HG03196 (cell line): ENCODE results near the gene TOP2A.
A peak's percentile ranks its signal among the peaks of the same experiment; 100 is the strongest.

ENCODE experiments used
- ATAC-seq: cut with Tn5 transposase; IDR thresholded peaks from one replicate; pipeline ENCODE4 v1.9.1; 2021; ENCODE audit not compliant: unreplicated experiment

Gene TOP2A

DNA sequence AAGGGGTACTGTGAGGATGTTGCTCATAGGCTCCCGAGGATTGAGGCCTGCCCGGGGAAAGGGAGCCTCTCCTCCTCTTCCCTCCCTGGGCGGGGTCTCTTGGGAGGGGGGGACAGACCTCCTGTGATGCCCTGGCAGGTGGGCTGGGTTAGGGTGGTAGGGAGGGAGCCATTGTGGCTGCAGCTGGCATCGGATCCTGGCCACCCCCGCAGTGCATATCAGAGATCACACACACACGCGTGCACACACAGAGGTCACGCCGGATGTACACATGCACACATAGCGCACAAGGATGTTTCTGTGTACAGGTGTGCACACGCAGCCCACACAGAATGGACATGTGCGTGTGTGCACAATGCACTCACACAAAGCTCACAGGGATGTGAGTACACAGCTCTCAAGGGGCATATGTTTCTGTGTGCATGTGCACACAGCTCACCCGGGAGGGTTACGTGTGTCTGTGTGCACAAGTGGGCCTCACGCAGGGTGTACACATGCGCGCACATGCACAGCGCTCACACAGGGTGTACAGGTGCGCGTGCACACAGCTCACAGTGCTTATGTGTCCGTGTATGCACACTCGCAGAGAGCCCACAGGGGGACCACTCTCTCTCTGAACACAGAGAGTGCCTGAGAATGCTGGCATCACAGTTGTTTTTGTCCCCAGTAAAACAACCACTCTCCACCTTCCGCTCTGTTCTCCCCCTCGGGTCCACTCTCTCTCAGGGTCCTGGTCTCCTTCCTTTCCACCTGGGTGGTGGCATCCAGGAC lies 55.6 kb downstream of the TOP2A start:
- ATAC-seq = peak; percentile 6

DNA sequence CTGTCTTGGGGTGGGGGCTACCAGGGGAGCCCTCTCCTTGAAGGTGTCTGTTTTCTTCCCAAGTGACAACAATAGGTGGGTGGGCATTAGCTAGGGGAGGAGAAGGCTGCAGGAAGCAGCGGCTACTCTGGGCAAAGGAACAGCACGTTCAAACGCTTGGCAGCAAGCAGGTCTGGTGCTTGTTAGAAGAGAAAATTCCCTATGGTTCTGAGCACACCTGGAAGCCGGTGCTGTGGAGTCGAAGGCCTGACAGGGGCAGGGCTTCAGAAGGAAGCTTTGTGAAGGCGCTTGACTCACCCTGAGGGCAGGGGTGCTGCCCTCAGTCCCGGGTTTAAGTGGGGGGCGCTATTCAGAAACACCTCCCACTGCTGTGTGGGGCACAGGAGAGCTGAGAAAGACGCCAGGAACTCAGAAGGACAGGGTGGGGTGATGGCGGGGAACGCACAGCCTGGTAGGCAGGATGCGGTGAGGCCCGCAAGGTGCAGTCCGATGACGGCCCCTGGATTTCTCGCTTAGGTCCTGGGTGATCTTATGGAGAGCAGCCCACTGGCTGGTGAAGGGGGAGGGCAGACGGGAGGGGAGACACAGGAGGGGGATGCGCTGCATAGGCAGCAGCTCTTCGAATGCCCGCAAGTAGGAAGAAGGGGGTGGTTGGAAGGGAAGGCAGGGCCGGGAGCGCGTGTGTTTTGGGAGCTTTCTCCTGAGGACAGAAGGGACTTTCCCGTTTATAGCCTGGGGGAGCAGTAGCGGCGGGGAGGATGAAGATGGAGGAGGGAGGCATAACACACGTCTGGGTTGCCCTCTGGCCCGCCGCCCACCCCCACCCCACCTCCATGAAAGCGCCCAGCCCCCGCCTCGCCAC lies 56.4 kb downstream of the TOP2A start:
- no peak for ATAC-seq

DNA sequence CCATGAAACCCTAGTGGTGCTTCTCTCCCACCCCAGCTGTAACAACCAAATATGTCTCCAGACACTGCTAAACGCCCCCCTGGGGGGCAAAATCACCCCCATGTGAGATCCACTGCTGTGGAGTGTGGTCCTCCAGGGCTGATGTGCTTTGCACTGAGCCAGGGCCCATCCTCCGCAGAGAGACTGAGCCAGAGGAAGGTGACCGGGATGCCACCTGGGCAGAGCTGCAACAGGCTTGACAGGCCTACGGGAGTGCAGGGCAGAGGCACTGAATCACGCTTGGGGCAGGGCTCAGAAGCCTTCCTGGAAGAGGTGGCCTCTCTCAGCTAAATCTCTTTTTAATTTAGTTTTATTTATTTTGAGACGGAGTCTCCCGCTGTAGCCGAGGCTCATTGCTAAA lies 57.6 kb downstream of the TOP2A start:
- no peak for ATAC-seq

DNA sequence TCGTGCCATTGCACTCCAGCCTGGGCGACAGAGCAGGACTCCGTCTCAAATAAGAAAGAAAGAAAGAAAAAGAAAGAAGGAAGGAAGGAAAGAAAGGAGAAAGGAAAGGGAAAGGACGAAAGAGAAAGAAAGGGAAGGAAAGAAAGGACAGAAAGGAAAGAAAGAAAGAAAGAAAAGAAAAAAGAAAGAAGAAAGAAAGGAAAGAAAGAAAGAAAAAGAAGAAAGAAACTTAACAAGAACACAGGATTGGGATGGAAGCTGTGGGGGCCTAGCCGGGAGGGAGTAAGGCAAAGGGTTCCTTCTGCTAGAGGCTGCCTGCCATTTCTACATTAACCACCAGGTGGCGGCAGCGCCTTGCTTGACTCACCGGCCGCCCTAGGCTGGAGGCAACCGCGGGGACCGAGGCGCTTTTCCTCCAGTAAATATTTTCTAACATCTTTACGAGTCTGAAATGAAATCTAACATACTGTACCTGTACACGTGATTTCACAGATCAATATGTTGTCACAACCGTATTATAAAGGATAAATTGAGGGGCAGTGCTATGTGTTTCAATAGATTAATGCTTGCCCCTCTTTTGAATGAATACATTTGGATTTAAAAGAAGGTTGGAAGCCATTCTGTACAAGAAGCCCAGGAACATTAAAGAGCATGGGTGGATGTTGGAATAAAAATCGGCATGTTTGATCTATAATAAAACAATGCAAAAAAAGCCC lies 59.2 kb downstream of the TOP2A start:
- peak; percentile 49 for ATAC-seq

DNA sequence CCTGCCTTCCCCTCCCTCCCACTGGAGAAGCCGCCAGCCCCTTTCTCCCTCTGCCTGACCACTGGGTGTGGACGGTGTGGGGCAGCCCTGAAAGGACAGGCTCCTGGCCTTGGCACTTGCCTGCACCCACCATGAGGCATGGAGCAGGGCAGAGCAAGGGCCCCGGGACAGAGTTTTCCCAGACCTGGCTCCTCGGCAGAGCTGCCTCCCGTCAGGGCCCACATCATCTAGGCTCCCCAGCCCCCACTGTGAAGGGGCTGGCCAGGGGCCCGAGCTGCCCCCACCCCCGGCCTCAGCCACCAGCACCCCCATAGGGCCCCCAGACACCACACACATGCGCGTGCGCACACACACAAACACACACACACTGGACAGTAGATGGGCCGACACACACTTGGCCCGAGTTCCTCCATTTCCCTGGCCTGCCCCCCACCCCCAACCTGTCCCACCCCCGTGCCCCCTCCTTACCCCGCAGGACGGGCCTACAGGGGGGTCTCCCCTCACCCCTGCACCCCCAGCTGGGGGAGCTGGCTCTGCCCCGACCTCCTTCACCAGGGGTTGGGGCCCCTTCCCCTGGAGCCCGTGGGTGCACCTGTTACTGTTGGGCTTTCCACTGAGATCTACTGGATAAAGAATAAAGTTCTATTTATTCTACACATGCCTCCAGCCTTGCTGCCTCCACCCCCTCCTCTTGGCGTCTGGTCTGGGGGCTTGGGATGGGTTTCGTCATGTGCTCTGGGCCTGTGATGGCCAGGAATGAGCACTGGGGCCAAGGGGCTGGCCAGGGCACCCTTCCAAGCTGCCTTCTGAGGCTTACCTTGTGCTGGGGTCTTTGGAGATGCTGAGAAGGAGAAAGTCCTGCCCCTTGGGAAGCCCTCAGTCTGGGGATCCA lies 60.5 kb downstream of the TOP2A start:
- ATAC-seq = no peak

DNA sequence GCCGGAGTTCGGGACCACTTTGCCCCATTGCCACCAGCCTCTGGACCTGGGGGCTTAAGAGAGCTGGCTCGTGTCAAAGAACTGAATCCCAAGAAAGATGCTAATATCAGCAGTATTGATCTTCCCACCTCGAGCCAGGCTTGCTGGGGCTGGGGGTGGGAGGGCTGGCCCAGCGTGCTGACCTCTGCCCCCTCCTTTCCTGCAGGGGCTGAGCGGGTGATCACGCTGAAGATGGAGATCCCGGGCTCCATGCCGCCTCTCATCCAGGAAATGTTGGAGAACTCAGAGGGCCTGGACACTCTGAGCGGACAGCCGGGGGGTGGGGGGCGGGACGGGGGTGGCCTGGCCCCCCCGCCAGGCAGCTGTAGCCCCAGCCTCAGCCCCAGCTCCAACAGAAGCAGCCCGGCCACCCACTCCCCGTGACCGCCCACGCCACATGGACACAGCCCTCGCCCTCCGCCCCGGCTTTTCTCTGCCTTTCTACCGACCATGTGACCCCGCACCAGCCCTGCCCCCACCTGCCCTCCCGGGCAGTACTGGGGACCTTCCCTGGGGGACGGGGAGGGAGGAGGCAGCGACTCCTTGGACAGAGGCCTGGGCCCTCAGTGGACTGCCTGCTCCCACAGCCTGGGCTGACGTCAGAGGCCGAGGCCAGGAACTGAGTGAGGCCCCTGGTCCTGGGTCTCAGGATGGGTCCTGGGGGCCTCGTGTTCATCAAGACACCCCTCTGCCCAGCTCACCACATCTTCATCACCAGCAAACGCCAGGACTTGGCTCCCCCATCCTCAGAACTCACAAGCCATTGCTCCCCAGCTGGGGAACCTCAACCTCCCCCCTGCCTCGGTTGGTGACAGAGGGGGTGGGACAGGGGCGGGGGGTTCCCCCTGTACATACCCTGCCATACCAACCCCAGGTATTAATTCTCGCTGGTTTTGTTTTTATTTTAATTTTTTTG lies 61.6 kb downstream of the TOP2A start:
- no peak for ATAC-seq

DNA sequence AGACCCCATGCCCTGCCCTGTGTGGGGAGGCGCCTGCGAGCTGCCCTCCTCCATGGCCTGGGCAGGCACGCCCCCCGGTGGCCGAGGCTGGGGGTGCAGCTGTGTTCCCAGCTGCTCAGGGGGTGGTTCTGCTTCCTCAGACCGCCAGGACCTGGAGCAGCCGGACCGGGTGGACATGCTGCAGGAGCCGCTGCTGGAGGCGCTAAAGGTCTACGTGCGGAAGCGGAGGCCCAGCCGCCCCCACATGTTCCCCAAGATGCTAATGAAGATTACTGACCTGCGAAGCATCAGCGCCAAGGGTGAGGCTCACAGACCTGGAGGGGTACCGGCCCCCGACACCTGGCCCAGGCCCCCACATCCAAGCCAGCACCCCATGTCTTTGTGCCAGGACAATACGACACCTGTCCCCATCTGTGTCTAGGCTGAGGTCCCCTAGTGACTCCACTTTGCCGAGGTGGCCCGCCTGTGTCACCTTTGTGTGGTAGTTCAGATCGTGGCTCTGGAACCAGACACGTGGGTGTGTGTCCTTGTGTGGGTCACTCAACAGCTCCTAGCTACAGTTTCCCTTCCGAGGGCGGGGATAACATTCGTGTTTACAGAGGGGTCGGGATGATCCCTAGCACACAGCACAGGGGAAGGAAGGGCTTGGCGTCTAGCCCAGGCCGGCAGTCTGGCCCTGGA lies 62.4 kb downstream of the TOP2A start:
- ATAC-seq = no peak

DNA sequence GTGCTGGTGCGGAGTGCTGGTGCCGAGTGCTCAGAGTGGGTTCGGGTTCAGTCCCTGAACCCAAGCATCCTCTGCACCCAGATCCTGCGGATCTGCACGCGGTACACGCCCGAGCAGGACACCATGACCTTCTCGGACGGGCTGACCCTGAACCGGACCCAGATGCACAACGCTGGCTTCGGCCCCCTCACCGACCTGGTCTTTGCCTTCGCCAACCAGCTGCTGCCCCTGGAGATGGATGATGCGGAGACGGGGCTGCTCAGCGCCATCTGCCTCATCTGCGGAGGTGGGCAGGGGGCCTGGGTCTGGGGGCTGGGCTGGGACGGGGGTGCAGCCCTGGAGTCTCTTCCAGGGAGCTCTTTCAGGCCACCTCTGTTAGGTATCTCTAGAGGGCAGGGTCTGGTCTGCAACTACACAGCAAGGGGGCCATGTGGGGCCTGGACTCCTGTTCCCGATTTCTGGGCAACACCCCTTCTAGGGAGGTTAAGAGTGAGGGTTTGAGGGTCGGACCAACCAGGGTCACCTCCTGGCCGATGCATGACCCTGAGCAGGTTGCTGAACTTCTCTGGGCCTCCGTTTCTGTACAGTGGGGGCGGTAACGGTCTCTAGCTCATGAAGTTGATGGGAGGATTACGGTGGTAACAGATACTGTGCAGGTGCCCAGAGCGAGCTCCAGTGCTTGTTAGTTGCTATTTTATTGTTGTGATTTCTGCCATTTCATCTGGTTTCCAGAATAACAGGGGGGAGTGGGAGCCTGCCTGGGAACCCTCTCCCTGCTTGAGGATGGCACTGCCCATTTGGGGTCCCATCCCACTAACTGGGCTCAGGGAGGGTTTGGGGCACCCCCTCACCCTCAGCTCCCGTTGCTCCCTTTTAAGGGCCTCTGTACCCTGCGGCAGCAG lies 63.2 kb downstream of the TOP2A start:
- no peak for ATAC-seq

DNA sequence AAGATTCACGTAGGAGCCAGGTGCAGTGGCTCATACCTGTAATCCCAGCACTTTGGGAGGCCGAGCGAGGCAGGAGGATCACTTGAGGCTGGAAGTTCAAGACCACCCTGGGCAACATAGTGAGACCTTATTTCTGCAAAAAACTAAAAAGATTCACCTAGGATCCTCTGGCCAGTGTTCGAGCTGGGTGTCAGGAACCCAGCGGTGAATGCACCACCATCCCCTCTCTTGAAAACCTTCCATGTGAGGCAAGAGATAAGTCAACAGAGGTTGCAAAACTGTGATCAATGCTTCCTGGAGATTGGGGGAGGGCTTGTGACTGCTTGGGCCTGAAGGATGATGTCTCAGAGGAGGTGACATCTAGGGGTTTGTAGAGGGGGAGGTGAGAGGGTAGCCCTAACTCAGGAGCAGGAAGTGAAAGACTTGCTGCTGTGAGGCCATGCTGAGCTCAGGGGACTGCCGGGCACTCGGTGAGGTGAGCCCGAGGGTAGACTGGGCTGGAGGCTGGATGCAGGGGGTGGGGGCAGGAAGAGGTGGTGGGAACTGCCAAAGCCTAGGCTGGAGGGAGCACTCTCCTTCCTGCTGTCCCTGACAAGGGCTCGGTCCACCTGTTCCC lies 64.8 kb downstream of the TOP2A start:
- no peak for ATAC-seq

DNA sequence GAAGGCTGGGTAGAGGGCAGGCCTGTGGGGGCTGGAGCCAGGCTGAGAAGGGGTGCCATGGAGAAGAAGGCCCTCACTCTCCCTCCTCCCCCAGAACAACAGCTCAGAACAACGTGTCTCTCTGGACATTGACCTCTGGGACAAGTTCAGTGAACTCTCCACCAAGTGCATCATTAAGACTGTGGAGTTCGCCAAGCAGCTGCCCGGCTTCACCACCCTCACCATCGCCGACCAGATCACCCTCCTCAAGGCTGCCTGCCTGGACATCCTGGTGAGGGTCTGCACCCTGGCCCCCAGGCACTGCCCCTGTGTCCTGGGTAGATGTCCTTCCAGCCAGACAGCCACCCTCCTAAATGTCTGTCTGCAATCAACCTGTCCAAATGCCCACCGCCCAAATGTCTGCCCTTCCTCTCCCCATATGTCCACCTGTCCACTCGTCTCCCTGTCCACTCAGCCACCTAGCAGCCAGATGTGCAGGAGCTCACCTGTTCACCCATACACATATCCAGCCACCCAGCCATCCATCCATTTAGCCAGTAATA lies 65.4 kb downstream of the TOP2A start:
- ATAC-seq = no peak

DNA sequence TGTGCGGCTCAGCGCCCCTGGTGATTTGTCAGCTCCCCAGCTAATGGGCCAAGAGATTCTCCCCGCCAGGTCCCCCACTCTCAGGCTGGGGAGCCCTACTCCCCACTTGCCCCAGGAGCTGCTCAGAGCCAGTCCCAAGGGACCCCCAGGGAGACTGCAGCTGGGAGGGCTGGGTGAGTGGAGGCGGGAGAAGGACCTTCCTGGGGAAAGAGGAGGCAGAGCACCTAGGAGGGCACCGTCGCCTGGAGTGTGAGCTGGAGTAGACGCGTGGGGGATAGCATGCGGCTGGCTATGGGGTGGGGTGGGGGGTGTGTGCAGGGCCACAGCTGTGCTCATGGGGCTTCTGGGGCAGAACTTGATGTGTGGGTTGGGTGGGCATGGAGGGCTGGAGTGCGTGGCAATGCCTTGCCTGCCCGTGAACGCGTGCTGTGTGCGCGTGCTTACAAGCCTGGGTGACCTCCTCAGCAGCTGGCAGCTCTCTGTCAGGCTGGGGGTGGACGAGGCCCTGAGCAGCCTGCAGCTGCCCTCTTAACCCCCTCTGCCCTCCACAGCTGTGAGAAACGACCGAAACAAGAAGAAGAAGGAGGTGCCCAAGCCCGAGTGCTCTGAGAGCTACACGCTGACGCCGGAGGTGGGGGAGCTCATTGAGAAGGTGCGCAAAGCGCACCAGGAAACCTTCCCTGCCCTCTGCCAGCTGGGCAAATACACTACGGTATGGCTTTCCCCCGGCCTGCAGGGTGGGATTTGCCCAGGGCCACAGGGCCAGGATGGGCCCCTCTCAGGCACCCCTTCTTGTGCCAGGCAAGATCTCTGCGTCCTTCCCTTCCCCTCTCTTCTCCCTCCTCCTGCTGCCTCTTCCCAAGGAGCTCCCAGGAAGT lies 66.1 kb downstream of the TOP2A start:
- ATAC-seq = no peak

DNA sequence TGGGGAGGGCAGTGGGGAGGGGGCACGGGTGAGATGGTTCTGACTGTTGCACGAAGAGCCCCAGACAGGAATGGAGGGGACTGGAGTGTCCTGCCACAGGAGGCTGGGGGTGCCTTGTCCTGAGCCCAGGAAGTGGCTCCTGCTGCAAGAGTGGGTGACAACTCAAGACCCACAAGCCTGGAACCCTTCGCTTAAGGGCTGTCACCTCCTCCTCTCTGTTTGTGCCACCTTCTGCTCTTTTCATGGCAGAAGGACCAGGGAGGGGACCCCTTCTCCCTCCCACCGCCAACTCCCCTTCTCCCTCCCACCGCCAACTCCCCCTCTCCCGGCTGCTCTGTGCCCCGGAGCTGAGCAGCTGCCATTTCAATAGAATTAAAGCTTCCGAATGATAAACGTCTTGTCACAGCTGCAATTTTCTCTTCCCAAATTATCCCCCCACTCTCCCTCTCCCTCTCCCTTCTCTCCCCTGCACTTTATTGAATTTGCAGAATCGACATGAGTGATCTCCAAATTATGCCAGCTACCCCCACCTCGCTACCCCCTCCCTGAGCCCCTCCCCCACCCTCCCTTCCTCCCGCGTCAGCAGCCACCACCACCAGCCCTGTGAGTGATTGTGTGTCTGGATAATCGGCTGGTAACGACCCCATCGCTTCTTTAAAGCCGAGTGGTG lies 66.9 kb downstream of the TOP2A start:
- ATAC-seq = no peak

DNA sequence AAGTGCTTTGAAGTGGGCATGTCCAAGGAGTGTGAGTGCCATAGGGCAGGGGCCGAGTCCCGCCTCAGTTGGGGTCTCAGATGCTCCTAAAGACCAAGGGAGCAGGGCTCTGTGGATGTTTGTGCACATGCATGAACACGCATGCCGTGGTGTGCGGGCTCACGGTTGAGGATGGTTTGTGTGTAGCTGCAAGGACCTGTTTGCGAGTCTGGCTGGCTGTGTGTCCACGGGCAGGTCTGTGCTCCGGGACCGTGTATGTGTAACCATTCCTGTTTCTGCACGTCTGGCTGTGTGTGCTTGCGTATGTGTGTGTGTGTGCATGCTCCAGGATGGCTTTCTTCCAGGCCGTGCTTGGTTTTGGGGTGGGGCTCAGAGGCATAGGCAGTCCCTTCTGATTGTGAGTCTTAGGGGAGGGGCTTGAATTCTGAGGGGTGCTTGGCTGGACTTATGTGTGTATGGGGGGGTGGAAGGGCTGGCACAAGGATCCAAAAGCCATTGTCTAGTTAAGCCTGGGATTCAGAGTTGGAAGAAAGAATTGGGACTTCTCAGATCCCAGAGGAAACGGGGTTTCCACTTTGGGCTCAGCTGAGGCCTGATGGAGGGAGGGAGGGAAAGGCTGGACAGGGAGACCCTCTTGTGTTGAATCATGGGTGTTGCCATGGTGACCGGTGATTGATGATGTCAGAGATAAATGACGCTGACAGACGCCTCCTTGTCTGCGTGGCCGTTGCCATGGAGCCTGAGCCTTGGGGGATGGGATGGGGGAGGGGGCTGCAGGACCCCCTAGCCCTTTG lies 67.6 kb downstream of the TOP2A start:
- ATAC-seq = no peak

DNA sequence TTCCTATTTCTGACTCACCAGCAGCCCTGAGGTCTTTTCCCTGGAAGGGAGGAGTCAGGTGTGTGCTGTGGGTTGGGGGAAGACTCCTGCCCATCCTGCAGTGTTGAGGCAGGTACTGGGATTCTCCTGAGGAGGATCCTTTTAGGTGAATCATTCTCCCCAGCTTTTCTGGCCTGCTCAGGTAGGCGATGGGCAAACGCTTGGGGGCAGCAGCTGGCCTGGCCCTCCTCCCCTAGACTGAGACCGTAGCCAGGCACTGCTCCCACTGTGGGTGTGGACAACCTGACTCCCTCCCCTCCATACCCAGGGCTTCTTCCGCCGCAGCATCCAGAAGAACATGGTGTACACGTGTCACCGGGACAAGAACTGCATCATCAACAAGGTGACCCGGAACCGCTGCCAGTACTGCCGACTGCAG lies 68.2 kb downstream of the TOP2A start:
- no peak for ATAC-seq
